SKM-1 treated with dmso at 0.1 percent for 144 hours (cell line): ENCODE data around the gene ATRAID.

Experiments used
- DNase-seq: peaks from one replicate; lab custom pipeline; 2025; ENCODE audit not compliant: unreplicated experiment; lab: John Stamatoyannopoulos, UW

Gene ATRAID

GRCh38 chr2:27217173-27218121 is 5.6 kb downstream of the ATRAID start, which contains the start of gene CAD:
Gene CAD, plus strand, starts transcription at chr2:27217369. Its CDS starts 183 bp downstream, at chr2:27217552.
- DNase-seq = peak; percentile 85

- DNase-seq = no peak
These were observed 6.8 kb downstream of the ATRAID start for GRCh38 chr2:27218614-27219013.

- DNase-seq = no peak
These were observed 7.2 kb downstream of the ATRAID start for GRCh38 chr2:27219091-27219490.

GRCh38 chr2:27220091-27220490 is 8.2 kb downstream of the ATRAID start:
- no peak for DNase-seq

- DNase-seq = no peak
These were observed 9.3 kb downstream of the ATRAID start for GRCh38 chr2:27221166-27221565.

- DNase-seq = no peak
These were observed 10.6 kb downstream of the ATRAID start for GRCh38 chr2:27222407-27222806.

GRCh38 chr2:27223416-27223815 is 11.6 kb downstream of the ATRAID start:
- no peak for DNase-seq

- DNase-seq = no peak
These were observed 13.7 kb downstream of the ATRAID start for GRCh38 chr2:27225526-27225925.

GRCh38 chr2:27227501-27227900 is 15.7 kb downstream of the ATRAID start:
- DNase-seq = no peak

- no peak for DNase-seq
These were observed 20.1 kb downstream of the ATRAID start for GRCh38 chr2:27231921-27232320.

- DNase-seq = no peak
These were observed 21.5 kb downstream of the ATRAID start for GRCh38 chr2:27233341-27233740.

GRCh38 chr2:27236136-27236535 is 24.3 kb downstream of the ATRAID start:
- DNase-seq = no peak

- DNase-seq = no peak
These were observed 24.8 kb downstream of the ATRAID start for GRCh38 chr2:27236626-27237025.

GRCh38 chr2:27237341-27237945 is 25.6 kb downstream of the ATRAID start:
- DNase-seq = no peak

GRCh38 chr2:27238976-27239375 is 27.1 kb downstream of the ATRAID start:
- DNase-seq = no peak

- no peak for DNase-seq
These were observed 28.6 kb downstream of the ATRAID start for GRCh38 chr2:27240406-27240805.

GRCh38 chr2:27241761-27242613 is 30.1 kb downstream of the ATRAID start:
- no peak for DNase-seq

- no peak for DNase-seq
These were observed 30.7 kb downstream of the ATRAID start for GRCh38 chr2:27242614-27242951.

- DNase-seq = no peak
These were observed 31.7 kb downstream of the ATRAID start for GRCh38 chr2:27243391-27244130.

GRCh38 chr2:27245116-27245515 is 33.3 kb downstream of the ATRAID start:
- no peak for DNase-seq

GRCh38 chr2:27245626-27246025 is 33.8 kb downstream of the ATRAID start:
- no peak for DNase-seq
